ENCODE results near the gene RFC1. TPM values are rescaled to one million over a fixed set of nuclear protein-coding genes. Genes with fewer than 3 reads are reported as not detected.
"Not testable (repeated sequence)": the region's sequence is repeated elsewhere in the genome, so short reads cannot be mapped to it uniquely, and the experiment has no call there.

RFC1 gene
- total RNA-seq, 1 experiment from 2014 or later = 65.7 TPM

DNA sequence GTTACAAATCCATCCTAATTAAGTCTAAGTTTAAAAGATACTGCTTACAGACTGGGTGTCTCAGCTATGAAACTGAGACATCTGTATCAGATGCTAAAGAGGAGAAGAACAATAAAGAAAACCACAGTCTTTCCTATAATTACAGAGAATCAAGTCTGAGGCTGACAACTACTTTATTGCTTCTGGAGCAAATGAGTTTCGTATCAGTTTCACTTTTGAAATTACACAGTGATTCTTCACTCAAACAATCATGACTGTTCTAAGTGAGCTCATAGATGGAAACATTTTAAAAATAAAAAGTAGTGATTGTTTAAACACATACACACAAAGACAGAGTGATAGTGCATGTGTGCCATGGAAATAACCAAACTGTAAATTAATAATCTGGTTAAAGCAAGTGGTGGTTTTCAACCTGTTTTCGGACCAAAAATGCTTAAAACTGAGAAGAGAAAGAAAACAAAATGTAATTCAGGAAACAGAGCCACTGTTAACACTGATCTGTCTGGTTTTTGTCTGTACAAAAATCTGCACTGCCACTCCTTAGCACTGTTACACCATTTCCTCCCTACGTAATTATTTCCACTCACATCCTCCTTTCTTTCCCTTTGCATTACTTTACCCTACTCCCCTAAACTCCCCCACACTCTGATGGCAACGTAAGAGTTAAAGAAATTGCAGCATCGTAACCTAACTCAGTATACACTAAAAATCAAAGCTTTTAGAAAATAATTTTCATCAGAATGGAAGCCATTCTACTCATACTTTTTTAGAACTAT, 12.5 kb downstream of the RFC1 start:
- intact Hi-C loops (cut with micrococcal nuclease; ENCODE audit: unreplicated experiment) = no loop called here
- CTCF ChIA-PET = interaction anchor here (0.6 kb wide), 1 partner anchor 8 kb away, joined by 3 read pairs; no protein-coding TSS in a partner anchor
- POLR2A ChIA-PET (ENCODE audit: unreplicated experiment) = interaction anchor here (0.7 kb wide), 1 partner anchor 172 kb away, joined by 4 read pairs; no protein-coding TSS in a partner anchor
- Histone ChIP-seq H3K4me2 (peak overlapping the region; percentile 33; the same call in 1 of the 2 replicates), H3K27ac (peak overlapping the region; percentile 55), H3K4me1 (replicated peaks; ENCODE audit: insufficient read depth) (peaks cover 18% of the 10 kb centered on the region), H3K79me2 (ENCODE audit: low read depth) (peaks cover 84% of the 10 kb centered on the region), H3K36me3 (ENCODE audit: low read depth) (peaks cover 20% of the 10 kb centered on the region), H3K9me2 (ENCODE audit: insufficient read depth) (no peaks in the 10 kb centered on the region), H4K20me1 (ENCODE audit: insufficient read depth) (peaks cover 20% of the 10 kb centered on the region), H3F3A (ENCODE audit: insufficient read depth, low read depth) (peaks cover 15% of the 10 kb centered on the region), H3K27me3 (ENCODE audit: insufficient read depth, low read depth) (no peaks in the 10 kb centered on the region), H3K4me3 (no peak overlapping the region), H2AFZ (no peak overlapping the region), H3K9me3 (ENCODE audit: insufficient read depth, low read depth) (no peaks in the 10 kb centered on the region)
- BruUV-seq (replicated peaks) = no TSS peak
- no peak for TF ChIP-seq EZH2 (IDR thresholded peaks at IDR 0.05; ENCODE audit: low read depth)
- TF ChIP-seq, protein P1, sequence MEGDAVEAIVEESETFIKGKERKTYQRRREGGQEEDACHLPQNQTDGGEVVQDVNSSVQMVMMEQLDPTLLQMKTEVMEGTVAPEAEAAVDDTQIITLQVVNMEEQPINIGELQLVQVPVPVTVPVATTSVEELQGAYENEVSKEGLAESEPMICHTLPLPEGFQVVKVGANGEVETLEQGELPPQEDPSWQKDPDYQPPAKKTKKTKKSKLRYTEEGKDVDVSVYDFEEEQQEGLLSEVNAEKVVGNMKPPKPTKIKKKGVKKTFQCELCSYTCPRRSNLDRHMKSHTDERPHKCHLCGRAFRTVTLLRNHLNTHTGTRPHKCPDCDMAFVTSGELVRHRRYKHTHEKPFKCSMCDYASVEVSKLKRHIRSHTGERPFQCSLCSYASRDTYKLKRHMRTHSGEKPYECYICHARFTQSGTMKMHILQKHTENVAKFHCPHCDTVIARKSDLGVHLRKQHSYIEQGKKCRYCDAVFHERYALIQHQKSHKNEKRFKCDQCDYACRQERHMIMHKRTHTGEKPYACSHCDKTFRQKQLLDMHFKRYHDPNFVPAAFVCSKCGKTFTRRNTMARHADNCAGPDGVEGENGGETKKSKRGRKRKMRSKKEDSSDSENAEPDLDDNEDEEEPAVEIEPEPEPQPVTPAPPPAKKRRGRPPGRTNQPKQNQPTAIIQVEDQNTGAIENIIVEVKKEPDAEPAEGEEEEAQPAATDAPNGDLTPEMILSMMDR (conservative IDR thresholded peaks at IDR 0.05) = no peak
- no peak for DNase-seq

DNA sequence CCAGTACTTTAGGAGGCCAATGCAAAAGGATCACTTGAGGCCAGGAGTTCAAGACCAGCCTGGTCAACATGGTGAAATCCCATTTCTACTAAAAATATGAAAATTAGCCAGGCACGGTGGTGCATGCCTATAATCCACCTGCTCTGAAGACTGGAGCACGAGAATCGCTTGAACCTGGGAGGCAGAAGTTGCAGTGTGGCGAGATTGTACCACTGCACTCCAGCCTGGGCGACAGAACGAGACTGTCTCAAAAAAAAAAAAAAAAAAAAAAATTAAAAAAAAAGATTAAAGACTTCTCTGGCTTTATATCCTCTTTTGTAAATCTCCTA, 13.0 kb downstream of the RFC1 start:
- peak overlapping the region; percentile 55; the same call in 1 of the 2 replicates for H3K27ac ChIP-seq
- CTCF ChIA-PET = interaction anchor here (0.6 kb wide), 1 partner anchor 8 kb away, joined by 3 read pairs; no protein-coding TSS in a partner anchor

DNA sequence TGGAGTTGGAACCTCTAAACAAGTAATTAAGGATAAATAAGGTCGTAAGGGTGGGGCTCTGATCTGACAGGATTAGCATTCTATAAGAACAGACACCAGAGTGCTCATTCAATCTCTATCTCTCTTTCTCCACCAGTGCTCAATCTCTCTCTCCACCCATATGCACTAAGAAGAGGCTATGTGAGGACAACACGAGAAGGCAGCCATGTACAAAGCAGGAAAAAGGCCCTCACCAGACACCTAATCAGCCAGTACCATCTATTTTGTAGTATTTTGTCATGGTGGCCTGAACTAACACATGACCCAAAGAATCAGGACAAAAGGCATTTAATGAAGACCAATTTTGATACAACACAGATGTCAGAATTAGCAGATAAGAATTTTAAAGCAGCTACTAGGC, 16.8 kb downstream of the RFC1 start:
- ChIA-PET CTCF (no interaction called here), POLR2A (ENCODE audit: unreplicated experiment) (no interaction called here)
- peaks cover 21% of the 10 kb centered on the region; the same call in 1 of the 2 replicates for H4K20me1 ChIP-seq (ENCODE audit: insufficient read depth)
- peaks cover 20% of the 10 kb centered on the region for H3K36me3 ChIP-seq (ENCODE audit: low read depth)
- intact Hi-C loops (cut with micrococcal nuclease; ENCODE audit: unreplicated experiment) = no loop called here
- BruUV-seq (replicated peaks) = no TSS peak
- peaks cover 18% of the 10 kb centered on the region for H3F3A ChIP-seq (ENCODE audit: insufficient read depth, low read depth)
- no peak overlapping the region for H3K4me3 ChIP-seq
- H3K4me2 ChIP-seq = no peak overlapping the region
- H2AFZ ChIP-seq = no peak overlapping the region
- H3K27ac ChIP-seq = peak overlapping the region; percentile 42
- no peaks in the 10 kb centered on the region for H3K9me3 ChIP-seq (ENCODE audit: insufficient read depth, low read depth)
- TF ChIP-seq EZH2 (IDR thresholded peaks at IDR 0.05; ENCODE audit: low read depth) = no peak
- TF ChIP-seq, protein P1 (conservative IDR thresholded peaks at IDR 0.05) = no peak
- H3K79me2 ChIP-seq (ENCODE audit: low read depth) = peaks cover 76% of the 10 kb centered on the region
- no peak for DNase-seq
- H3K9me2 ChIP-seq (ENCODE audit: insufficient read depth) = no peaks in the 10 kb centered on the region
- peaks cover 19% of the 10 kb centered on the region for H3K4me1 ChIP-seq (replicated peaks; ENCODE audit: insufficient read depth)
- no peaks in the 10 kb centered on the region for H3K27me3 ChIP-seq (ENCODE audit: insufficient read depth, low read depth)

More for the DNA sequence above, 13.0 kb downstream of the RFC1 start:
- DNase-seq; H3K4me3 ChIP-seq; H3K9me3 ChIP-seq (ENCODE audit: insufficient read depth, low read depth); H3K27me3 ChIP-seq (ENCODE audit: insufficient read depth, low read depth); BruUV-seq (replicated peaks); POLR2A ChIA-PET (ENCODE audit: unreplicated experiment); H3K9me2 ChIP-seq (ENCODE audit: insufficient read depth); H3K4me2 ChIP-seq; intact Hi-C loops (cut with micrococcal nuclease; ENCODE audit: unreplicated experiment); H2AFZ ChIP-seq: not testable (repeated sequence)
- Histone ChIP-seq H3K4me1 (replicated peaks; ENCODE audit: insufficient read depth) (peaks cover 22% of the 10 kb centered on the region), H4K20me1 (ENCODE audit: insufficient read depth) (peaks cover 20% of the 10 kb centered on the region), H3F3A (ENCODE audit: insufficient read depth, low read depth) (peaks cover 15% of the 10 kb centered on the region), H3K79me2 (ENCODE audit: low read depth) (peaks cover 84% of the 10 kb centered on the region), H3K36me3 (ENCODE audit: low read depth) (peaks cover 20% of the 10 kb centered on the region)
